HG02610 (cell line): ENCODE data around the gene PPP2R5D.
A peak's percentile ranks its signal among the peaks of the same experiment; 100 is the strongest.
"Not testable (repeated sequence)": the region's sequence is repeated elsewhere in the genome, so short reads cannot be mapped to it uniquely, and the experiment has no call there.

Experiments
- ATAC-seq: cut with Tn5 transposase; IDR thresholded peaks from one replicate; pipeline ENCODE4 v1.9.1; 2021; ENCODE audit warnings: mild to moderate bottlenecking, moderate library complexity; ENCODE audit not compliant: unreplicated experiment

Gene PPP2R5D

DNA sequence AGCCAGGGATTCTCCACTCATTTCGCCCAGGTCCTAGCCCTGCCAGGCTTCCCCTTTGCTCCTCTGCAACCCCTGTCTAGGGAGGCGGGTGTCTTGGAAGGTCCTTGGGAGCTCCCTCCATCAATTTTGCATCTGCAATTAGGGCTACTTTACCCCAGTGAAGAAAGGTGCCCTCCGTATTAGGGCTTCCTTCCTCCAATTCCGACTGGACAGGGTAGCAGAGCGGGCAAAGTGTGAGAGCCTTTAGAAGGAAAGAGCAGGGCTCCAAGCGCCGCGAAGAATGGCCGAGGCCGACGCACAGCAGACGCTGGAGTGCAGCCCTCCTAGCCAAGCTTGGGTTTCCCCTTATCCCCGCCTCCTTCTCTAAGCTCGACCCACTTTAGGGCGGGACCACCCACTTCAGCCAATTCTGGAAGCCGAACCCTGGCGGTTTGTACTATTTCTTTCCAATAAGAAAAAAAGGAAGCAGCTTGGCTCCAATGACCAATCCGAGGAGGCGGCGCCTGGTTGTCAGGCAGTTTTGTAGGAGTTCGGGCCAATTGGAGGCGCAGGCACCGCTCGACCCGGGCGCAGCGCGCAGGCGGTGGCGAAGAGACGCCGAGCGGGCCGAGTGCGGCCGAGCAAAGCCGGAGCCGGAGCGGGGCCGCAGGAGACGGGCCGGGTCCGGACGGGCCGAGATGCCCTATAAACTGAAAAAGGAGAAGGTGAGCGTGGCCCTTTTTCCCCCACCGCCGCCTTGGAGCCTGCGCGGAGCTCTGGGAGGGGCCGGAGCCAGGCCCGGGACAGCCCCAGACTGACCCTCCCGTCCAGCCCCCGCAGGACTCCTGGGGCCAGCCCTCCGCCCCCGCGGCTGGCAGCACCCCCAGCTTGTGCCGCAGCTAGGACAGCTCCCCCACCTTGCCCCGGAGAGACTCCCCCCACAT, at the start of gene PPP2R5D:
PPP2R5D (plus strand) TSS at position 570 of the 923 bp plus-strand sequence; CDS start at position 678, 108 bp downstream.
- ATAC-seq, result peak; percentile 91

DNA sequence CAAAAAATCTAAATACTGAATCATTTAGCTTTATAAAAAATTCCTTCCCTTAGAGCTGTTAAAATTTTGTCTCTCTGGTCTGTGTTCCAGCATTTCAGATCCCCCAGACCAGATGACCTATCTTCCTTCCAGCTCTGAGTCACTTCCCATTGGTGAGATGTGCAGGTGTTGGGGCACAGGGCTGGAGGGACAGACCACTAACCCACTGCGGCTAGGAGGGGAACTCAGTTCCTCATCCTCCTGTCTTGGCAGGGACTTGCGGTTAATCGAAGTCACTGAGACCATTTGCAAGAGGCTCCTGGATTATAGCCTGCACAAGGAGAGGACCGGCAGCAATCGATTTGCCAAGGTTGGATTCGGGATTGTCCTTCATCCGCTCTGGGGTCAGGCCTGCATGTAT, 49.0 kb upstream of the PPP2R5D start:
- ATAC-seq, result no peak

DNA sequence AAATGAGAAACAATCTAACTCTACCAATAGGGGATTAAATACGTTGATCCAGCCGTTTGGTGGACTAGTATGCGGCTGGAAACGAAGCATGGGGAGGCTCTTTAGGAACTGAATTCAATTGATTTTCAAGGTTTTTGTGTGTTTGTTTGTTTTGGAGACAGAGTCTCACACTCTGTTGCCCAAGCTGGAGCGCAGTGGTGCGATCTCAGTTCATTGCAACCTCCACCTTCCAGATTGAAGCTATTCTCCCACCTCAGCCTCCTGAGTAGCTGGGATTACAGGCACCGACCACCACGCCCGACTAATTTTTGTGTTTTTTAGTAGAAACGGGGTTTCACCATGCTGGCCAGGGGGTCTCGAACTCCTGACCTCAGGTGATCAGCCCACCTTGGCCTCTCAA, 48.0 kb upstream of the PPP2R5D start:
- ATAC-seq, result no peak

DNA sequence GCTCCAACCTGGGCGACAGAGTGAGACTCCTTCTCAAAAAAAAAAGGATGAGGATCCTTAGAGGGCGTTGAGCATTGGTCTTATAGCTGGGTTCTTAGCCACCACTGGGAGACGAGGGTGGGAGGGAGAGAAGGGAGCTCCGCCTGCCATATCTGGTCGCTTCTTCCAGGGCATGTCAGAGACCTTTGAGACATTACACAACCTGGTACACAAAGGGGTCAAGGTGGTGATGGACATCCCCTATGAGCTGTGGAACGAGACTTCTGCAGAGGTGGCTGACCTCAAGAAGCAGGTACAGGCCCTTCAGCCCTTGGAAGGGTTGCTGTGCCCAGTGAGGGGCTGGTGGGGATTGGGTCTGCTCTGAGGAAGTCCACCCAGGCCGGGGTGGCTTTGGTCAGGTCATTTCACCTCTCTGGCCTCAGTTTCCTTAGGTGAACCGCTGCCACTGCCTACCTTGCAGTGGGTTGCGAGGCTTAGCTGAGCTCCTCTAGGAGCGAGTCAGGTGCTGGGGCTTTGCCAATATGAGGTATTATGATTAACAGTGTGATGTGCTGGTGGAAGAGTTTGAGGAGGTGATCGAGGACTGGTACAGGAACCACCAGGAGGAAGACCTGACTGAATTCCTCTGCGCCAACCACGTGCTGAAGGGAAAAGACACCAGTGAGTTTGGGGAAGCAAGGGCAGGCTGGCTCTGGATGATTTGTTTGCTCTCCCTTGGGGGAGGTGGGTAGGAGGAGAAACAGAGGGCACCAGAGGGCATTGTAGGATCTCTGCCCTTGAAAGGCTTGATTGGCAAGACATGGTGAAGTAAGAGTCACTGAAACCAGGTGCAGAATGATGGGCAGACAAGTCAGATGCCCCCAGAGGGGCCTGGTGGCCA, 46.6 kb upstream of the PPP2R5D start:
- no peak for ATAC-seq

DNA sequence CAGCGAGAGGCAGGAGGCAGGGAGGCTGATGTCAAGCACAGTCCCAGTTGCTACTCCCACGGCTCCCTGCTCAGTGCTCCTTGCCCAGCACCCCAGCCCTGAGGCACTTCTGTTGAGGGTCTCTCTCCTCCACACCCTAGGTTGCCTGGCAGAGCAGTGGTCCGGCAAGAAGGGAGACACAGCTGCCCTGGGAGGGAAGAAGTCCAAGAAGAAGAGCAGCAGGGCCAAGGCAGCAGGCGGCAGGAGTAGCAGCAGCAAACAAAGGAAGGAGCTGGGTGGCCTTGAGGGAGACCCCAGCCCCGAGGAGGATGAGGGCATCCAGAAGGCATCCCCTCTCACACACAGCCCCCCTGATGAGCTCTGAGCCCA, 46.0 kb upstream of the PPP2R5D start:
- ATAC-seq, result no peak

DNA sequence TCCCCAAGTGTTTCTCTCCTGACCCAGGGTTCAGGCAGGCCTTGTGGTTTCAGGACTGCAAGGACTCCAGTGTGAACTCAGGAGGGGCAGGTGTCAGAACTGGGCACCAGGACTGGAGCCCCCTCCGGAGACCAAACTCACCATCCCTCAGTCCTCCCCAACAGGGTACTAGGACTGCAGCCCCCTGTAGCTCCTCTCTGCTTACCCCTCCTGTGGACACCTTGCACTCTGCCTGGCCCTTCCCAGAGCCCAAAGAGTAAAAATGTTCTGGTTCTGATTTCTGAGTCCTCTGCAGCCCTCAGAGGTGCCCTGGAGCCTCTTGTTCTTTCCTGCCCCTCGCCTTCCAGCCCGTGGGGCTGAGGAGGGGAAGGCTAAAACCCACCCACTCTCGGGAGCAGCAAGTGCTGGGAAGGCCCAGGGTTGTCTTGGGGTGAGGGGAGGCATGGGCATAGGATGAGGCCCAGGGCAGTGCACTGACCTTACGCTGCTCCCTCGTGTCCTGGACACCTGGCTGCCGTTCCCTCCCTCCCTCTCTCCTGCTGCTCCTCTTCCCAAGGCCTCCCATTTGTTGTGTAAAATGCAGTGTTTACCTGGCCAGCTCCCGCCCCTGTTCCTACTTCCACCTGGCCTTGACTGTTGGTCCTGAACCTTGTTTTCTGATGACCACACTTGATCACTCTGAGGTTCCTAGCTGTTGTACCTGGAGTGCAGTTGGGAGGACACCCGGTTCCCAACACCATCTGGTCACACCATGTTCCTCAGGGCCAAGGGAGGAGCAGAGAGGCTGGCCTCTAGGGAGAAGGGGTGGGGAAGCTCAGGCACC, 45.2 kb upstream of the PPP2R5D start:
- ATAC-seq, result no peak

DNA sequence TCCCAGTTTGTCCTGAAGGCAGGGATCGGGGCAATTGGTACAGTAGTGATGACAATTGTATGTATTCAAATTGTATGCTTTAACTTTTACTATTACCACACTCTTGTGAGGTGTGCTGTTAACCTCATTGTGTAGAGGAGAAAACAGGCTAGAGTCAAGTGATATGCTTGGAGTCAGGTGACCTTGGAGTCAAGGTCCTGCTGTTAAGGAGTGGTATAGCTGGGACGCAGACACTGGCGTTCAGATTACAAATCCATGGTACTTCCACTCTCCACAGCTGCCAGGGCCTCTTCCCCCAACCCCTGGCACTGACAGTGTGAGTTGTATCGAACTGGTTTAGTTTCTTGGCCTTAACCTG, 44.6 kb upstream of the PPP2R5D start:
- no peak for ATAC-seq

DNA sequence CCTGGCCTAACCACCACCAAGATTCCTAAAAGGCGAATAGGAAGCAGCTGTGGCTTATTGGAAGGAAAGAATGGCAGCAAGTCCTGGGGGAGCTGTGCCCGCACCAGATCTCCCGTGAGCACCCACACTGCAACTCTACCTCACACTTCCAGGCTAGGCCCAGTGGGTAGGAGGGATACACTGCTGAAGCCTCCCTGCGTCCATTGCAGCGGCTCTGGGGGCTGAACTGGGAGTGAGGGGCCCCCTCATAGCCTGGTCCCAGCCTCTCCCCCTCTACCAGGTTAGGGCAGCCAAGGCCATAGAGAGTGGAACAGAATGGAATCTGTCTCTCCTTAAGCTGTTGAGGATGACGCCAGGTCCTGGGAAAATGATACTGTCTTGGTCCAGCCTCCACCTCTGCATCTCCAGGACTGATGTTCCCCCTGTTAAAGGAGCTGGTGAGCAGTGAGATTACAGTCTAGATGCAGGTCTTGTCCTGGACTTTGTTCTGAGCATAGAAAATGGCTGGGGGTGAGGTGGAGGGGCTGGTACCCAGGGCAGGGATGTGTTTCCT, 43.8 kb upstream of the PPP2R5D start:
- no peak for ATAC-seq

DNA sequence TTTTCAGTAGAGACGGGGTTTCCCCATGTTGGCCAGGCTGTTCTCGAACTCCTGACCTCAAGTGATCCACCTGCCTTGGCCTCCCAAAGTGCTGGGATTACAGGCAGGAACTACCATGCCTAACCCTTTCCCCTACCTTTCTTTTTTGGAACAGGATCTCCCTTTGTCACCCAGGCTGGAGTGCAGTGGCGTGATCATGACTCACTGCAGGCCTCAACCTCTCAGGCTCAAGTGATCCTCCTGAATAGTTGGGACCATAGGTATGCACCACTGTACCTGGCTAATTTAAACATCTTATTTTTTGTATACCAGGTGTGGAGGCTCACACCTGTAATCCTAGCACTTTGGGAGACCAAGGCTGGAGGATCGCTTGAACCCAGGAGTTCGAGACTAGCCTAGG, 43.0 kb upstream of the PPP2R5D start:
- ATAC-seq, result not testable (repeated sequence)

DNA sequence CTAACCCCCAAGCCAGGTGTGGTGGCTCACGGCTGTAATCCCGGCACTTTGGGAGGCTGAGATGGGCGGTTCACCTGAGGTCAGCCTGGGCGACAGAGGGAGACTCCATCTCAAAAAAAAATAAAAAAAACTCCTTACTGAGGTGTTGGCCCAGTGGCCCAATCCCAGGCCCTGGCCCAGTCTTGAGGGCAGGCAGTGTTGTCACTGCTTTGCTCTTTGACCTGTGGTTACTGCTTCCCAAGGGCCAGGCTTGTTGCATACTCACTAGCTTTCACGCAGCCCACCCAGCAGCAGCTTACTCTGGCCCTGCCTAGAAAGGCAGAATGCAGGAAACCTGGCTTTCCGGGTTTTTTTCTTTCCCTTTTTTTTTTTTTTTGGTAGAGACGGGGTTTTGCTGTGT, 41.9 kb upstream of the PPP2R5D start:
- ATAC-seq, result no peak

DNA sequence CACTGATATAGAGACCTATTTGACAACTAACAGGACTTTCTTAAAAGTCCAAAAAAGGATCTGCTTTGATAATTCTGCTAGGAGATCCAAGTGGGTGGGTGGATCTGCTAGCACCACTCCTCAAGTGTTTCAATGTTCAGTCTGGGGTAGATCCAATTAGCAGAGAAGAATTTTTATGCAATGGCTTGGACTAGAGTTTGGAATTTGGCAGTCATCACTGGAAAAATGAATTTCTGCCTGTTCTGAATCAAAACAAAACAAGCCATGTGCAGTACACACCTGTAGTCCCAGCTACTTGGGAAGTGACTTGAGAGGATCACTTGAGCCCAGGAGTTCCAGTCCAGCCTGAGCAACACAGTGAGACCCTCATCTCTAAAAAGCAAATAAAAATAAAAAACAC, 36.4 kb upstream of the PPP2R5D start:
- no peak for ATAC-seq

DNA sequence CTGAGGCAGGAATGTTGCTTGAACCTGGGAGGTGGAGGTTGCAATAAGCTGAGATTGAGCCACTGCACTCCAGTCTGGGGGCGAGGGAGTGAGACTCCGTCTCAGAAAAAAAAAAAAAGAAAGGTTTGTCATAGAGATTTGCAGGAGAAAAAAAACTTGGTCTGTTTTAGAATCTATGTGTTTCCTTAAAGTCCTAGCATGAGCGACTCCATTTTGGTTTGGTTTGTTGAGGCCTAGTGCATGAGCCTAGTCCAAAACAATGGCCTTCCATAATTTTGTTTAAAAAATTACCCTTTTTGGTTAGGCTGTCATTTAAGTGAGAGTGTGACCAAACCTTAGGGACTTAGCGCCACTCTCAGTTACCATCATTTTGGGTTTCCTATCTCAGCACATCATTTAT, 32.0 kb upstream of the PPP2R5D start:
- ATAC-seq, result no peak

DNA sequence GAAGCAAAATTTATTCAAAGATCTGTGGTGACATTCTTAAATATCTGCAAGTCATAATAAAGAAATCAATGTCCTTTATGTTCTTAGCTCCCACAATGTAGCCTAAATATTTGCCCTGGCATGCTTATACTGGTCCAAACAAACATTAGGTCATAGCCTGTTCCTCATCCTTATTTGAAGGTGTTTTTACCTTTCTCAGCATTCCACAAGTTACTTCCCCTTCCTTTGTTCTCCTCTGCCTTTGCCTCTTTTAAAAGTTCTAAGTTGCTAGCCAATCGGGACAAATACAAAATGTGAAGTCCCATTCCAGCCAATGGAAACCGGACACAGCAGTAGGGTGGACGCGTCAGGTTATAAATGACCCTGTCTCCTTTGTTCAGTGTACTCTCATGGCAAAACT, 30.0 kb upstream of the PPP2R5D start:
- not testable (repeated sequence) for ATAC-seq

DNA sequence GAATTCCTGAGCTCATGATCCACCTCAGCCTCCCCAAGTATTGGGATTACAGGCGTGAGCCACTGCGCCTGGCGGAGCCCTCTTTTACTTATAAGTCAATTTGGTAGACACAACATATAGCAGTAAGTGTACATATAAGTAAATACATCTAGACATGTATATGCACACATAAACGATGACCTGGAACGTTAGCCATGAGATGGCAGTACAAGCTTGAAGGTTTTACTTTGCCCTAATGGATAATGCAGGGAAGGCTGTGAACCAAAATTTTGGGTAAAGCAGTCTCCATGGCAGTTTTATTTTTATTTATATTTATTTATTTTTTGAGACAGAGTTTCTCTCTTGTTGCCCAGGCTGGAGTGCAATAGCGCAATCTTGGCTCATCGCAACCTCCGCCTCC, 26.2 kb upstream of the PPP2R5D start:
- ATAC-seq, result no peak

DNA sequence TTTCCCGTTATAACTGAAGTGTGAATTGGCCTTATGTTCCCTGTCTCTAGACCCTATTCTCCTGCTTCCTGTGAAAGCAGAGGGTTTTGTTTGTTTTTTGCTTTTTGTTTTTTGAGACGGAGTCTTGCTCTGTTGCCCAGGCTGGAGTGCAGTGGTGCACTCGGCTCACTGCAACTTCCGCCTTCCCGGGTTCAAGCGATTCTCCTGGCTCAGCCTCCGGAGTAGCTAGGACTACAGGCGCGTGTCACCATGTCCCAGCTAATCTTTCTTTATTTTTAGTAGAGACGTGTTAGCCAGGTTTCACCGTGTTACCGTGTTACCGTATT, 24.5 kb upstream of the PPP2R5D start:
- no peak for ATAC-seq

DNA sequence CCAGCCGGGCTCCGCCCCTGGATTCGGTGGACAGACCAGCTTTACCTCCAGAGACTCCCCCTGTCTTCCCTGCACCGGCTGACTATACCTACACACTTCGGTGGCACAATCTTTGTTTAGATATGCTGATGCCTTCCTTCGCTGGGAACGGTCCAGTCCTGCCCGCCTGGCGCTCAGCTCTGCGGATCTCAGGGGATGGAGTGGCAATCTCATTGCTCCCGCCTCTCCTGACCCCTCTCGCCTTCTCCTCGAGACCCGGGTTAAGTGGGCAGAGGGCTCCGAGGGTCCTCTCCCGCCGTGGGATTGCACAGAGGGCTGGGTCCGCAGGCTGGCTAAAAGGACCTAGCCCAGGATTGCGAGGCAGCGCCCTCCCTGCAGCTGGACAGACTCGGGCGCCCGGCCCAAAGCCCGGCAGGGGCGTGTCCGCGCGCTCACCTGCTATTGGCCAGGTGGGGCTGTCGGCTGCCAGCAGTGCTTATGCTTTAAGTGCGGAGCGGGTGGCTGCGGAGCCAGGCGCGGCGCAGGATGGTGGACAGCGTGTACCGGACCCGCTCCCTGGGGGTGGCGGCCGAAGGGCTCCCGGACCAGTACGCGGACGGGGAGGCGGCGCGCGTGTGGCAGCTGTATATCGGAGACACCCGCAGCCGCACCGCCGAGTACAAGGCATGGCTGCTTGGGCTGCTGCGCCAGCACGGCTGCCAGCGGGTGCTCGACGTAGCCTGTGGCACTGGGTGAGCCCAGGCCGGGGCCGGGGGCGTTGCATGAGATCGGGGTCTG, 23.9 kb upstream of the PPP2R5D start, which contains the start of gene GNMT:
GNMT (plus strand) TSS at position 512 of the 777 bp plus-strand sequence; CDS start at position 526, 14 bp downstream.
- no peak for ATAC-seq

DNA sequence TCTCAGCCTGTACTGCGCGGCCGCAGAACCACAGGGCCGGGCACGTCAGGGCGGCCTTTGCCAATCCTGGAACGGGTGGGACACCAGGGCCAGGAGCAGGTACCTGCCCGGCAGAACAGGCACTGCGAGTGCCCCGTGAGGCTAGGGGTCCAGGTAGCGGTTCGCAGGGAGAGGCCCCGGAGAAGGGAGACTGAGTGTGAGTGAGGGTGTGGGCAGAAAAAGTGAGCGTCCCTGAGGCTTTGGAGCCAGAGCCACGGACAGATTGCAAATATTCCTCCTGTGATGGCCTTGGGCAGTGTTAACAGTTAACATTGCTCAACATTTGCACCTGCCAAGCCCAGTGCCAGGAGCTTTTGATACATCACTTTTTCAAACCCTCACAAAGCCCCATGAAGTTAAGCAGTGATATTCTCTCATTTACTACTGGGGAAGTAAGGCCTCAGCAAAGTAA, 23.3 kb upstream of the PPP2R5D start:
- no peak for ATAC-seq

DNA sequence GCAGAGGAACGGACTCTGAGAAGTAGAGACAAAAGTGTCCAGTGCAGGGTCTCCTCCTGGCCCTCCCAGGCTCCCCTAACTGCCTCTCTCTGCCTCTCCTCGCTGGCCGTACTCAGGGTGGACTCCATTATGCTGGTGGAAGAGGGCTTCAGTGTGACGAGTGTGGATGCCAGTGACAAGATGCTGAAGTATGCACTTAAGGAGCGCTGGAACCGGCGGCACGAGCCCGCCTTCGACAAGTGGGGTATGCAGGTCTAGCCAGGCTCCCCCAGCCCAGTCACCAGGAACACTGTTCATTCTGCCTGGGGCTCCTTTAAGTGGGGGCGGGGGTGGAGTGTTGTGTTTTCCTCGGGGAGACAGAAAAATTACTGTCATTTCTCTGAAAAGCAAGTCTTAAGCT, 22.3 kb upstream of the PPP2R5D start:
- no peak for ATAC-seq

DNA sequence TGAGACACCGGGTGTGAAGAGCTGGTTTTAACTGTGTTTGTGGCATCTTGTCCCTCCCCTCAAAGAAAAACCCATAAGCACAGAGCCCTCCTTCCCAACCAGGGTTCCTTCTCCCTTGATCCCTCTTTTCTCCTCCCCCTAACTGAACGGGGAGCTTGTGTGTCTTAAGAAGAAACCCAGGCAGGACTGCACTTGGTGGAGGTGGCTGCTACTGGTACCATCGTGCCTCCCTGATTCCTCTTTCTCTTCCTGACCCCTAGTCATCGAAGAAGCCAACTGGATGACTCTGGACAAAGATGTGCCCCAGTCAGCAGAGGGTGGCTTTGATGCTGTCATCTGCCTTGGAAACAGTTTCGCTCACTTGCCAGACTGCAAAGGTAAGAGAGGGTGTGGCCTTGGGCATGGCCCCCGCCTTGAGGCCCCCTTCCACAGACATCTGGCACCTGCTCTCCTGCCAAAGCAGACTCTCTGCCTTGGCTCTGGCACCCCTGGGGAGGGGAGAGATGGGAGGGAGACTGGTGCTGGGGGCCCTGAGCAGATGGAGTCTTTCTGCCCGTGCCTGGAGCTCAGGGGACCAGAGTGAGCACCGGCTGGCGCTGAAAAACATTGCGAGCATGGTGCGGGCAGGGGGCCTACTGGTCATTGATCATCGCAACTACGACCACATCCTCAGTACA, 21.7 kb upstream of the PPP2R5D start:
- ATAC-seq, result no peak
